ENCODE results near the gene FAM114A1.

- TF ChIP-seq CTCF (conservative IDR thresholded peaks at IDR 0.05; ENCODE audit: low read length) (no peak), EZH2phosphoT487 (IDR thresholded peaks at IDR 0.05; ENCODE audit: borderline replicate concordance) (no peak)
Measured at GRCh38 chr4:38821739-38822138, 45.9 kb upstream of the FAM114A1 start.
